OCI-LY7 (cell line): ENCODE results near the gene ALG5. TPM values are rescaled to one million over a fixed set of nuclear protein-coding genes. Genes with fewer than 3 reads are reported as not detected.

Source experiments
- BruUV-seq: library from RNA; stranded (reverse); fragments of 400-500 nt; replicated peaks from 2 replicates; lab custom pipeline; 2021; lab: Mats Ljungman, UMichigan
- CTCF ChIA-PET: fragments of 300-600 bp; sonication (Branson Sonifier 250); formaldehyde crosslinking; loops from one replicate; lab custom pipeline; 2022; ENCODE audit warnings: antibody characterized with exemption; ENCODE audit not compliant: unreplicated experiment; lab: Charles Lee
- POLR2A ChIA-PET: fragments of 300-600 bp; sonication (Branson Sonifier 250); formaldehyde crosslinking; loops from one replicate; lab custom pipeline; 2022; ENCODE audit warnings: antibody characterized with exemption; lab: Charles Lee
- DNase-seq: peaks from one replicate; pipeline ENCODE4 v3.0.0-alpha.2; 2015; ENCODE audit warnings: low spot score
- H2AFZ ChIP-seq: fragments of 200-600 bp; sonication (generic), shearing (Covaris generic); 2 replicates; pipeline ENCODE4 v1.6.1; 2014; ENCODE audit warnings: mild to moderate bottlenecking, antibody characterized with exemption, low read length, moderate library complexity
- H3K27ac ChIP-seq: fragments of 200-600 bp; sonication (generic); 2 replicates; pipeline ENCODE4 v1.5.1; 2014; ENCODE audit warnings: mixed run types, low read depth, mild to moderate bottlenecking, moderate library complexity, low read length, inconsistent platforms; ENCODE audit not compliant: poor library complexity, severe bottlenecking
- H3K36me3 ChIP-seq: fragments of 200-600 bp; sonication (generic); 2 replicates; pipeline ENCODE4 v1.6.1; 2014; ENCODE audit warnings: mild to moderate bottlenecking, antibody characterized with exemption, low read length, moderate library complexity, mixed read lengths; ENCODE audit not compliant: insufficient read depth
- H3K4me1 ChIP-seq: fragments of 200-600 bp; sonication (generic); 2 replicates; pipeline ENCODE4 v1.5.1; 2014; ENCODE audit warnings: mild to moderate bottlenecking, low read length; ENCODE audit not compliant: insufficient read depth, poor library complexity, severe bottlenecking
- H3K4me2 ChIP-seq: fragments of 200-600 bp; sonication (generic); 2 replicates; pipeline ENCODE4 v1.6.1; 2014; ENCODE audit warnings: mild to moderate bottlenecking, low read length
- H3K4me3 ChIP-seq: fragments of 200-600 bp; sonication (generic); 2 replicates; pipeline ENCODE4 v1.5.1; 2014; ENCODE audit warnings: mild to moderate bottlenecking, low read depth, low read length; ENCODE audit not compliant: poor library complexity, severe bottlenecking
- H3K79me2 ChIP-seq: fragments of 200-600 bp; sonication (generic); 2 replicates; pipeline ENCODE4 v1.6.1; 2016; ENCODE audit warnings: low read depth, mild to moderate bottlenecking, low read length, moderate library complexity, mixed read lengths; ENCODE audit not compliant: insufficient read depth
- H3K9me2 ChIP-seq: fragments of 200-600 bp; sonication (generic); 2 replicates; pipeline ENCODE4 v1.6.1; 2016; ENCODE audit warnings: mild to moderate bottlenecking, low read length, mixed read lengths; ENCODE audit not compliant: insufficient read depth
- H3K9me3 ChIP-seq: fragments of 200-600 bp; sonication (generic); 2 replicates; pipeline ENCODE4 v1.6.1; 2014; ENCODE audit warnings: mild to moderate bottlenecking, mixed run types, low read length, mixed read lengths
- H4K20me1 ChIP-seq: fragments of 200-600 bp; sonication (generic); 2 replicates; pipeline ENCODE4 v1.6.1; 2014; ENCODE audit warnings: mild to moderate bottlenecking, antibody characterized with exemption, low read length, moderate library complexity, mixed read lengths; ENCODE audit not compliant: insufficient read depth
- CTCF ChIP-seq: fragments of 200-600 bp; sonication (generic); conservative IDR thresholded peaks from 2 replicates; pipeline ENCODE4 v1.5.1; 2014; ENCODE audit warnings: mild to moderate bottlenecking, antibody characterized with exemption, low read length, moderate library complexity, mixed read lengths
- EZH2phosphoT487 ChIP-seq: fragments of 200-600 bp; sonication (generic); IDR thresholded peaks from 2 replicates; pipeline ENCODE4 v1.6.1; 2018; ENCODE audit warnings: low read depth, borderline replicate concordance, mild to moderate bottlenecking, mixed run types, antibody characterized with exemption, low read length, moderate library complexity, mixed read lengths
- intact Hi-C: fragments of 100-400 bp; cut with micrococcal nuclease; formaldehyde crosslinking; loops from one replicate; pipeline ENCODE4 v1.10.0; 2022; ENCODE audit not compliant: unreplicated experiment
- total RNA-seq, 2 experiments: library from RNA; depleted of rRNA in 1 of 2; stranded (reverse); fragments of >200 nt in 1 of 2; shearing (Covaris generic) in 1 of 2; gene quantifications; 2 replicates each; pipeline ENCODE4 v1.2.3, GENCODE V29; 2014 to 2022

Gene ALG5
- total RNA-seq, 2 experiments from 2014 or later: 23.8 to 31.6 TPM

- intact Hi-C loops: no loop called here
- no peak for DNase-seq
- no peak for TF ChIP-seq CTCF
- no peak for TF ChIP-seq EZH2phosphoT487
- H2AFZ ChIP-seq: no peak overlapping the region
- no peaks in the 10 kb centered on the region for H3K9me2 ChIP-seq
- H4K20me1 ChIP-seq: no peaks in the 10 kb centered on the region
- H3K79me2 ChIP-seq: no peaks in the 10 kb centered on the region; the same call in 1 of the 2 replicates
- H3K9me3 ChIP-seq: no peaks in the 10 kb centered on the region
- BruUV-seq: no TSS peak
- peaks cover 96% of the 10 kb centered on the region for H3K36me3 ChIP-seq
- no peak overlapping the region for H3K27ac ChIP-seq
- ChIA-PET POLR2A (interaction anchor here (0.6 to 1.3 kb wide), 4 partner anchors 10 to 41 kb away, joined by 3 to 4 read pairs (median 3); no protein-coding TSS in a partner anchor), CTCF (no interaction called here)
- H3K4me2 ChIP-seq: no peak overlapping the region
- no peak overlapping the region for H3K4me3 ChIP-seq
- H3K4me1 ChIP-seq: no peaks in the 10 kb centered on the region
These were observed 28.5 kb upstream of the ALG5 start for GRCh38 chr13:37027639-37028038.

GRCh38 chr13:37026771-37027170 is 27.6 kb upstream of the ALG5 start:
- no TSS peak for BruUV-seq
- TF ChIP-seq CTCF: no peak
- no peak for TF ChIP-seq EZH2phosphoT487
- CTCF ChIA-PET: no interaction called here
- Histone ChIP-seq H3K9me3 (no peaks in the 10 kb centered on the region), H3K79me2 (no peaks in the 10 kb centered on the region; the same call in 1 of the 2 replicates), H3K9me2 (no peaks in the 10 kb centered on the region), H2AFZ (no peak overlapping the region), H3K27ac (no peak overlapping the region), H3K4me1 (no peaks in the 10 kb centered on the region), H4K20me1 (no peaks in the 10 kb centered on the region), H3K36me3 (peaks cover 96% of the 10 kb centered on the region), H3K4me2 (no peak overlapping the region), H3K4me3 (no peak overlapping the region)
- intact Hi-C loops: no loop called here
- no peak for DNase-seq
- POLR2A ChIA-PET: interaction anchor here (0.6 to 0.8 kb wide), 2 partner anchors 9 to 41 kb away, joined by 3 to 4 read pairs; no protein-coding TSS in a partner anchor

GRCh38 chr13:37023871-37024270 is 24.7 kb upstream of the ALG5 start:
- intact Hi-C loops: no loop called here

More at GRCh38 chr13:37023871-37024270, 24.7 kb upstream of the ALG5 start:
- no peaks in the 10 kb centered on the region for H3K9me3 ChIP-seq
- no peaks in the 10 kb centered on the region for H3K4me1 ChIP-seq
- no peak for TF ChIP-seq EZH2phosphoT487
- no peak for TF ChIP-seq CTCF
- ChIA-PET CTCF (interaction anchor here (1.0 kb wide), 1 partner anchor 163 kb away, joined by 3 read pairs; no protein-coding TSS in a partner anchor), POLR2A (interaction anchor here (0.6 to 2.7 kb wide), 6 partner anchors 10 to 585 kb away, joined by 3 to 13 read pairs (median 4); partner anchors contain the start of gene ALG5)
- H3K9me2 ChIP-seq: no peaks in the 10 kb centered on the region
- no TSS peak for BruUV-seq
- DNase-seq: no peak
- no peak overlapping the region for H3K4me2 ChIP-seq
- H3K27ac ChIP-seq: no peak overlapping the region
- no peak overlapping the region for H3K4me3 ChIP-seq
- no peaks in the 10 kb centered on the region for H3K79me2 ChIP-seq
- peaks cover 97% of the 10 kb centered on the region for H3K36me3 ChIP-seq
- H2AFZ ChIP-seq: no peak overlapping the region
- H4K20me1 ChIP-seq: no peaks in the 10 kb centered on the region
